PC-3 (cell line): ENCODE measurements around the gene KIF14.

Experiments used
- CTCF ChIP-seq: fragments of 300-600 bp; sonication (generic); conservative IDR thresholded peaks from 2 replicates; pipeline ENCODE4 v1.5.1; 2017; ENCODE audit warnings: antibody characterized with exemption, low read depth, mild to moderate bottlenecking, low read length
- EZH2 ChIP-seq: fragments of 300-600 bp; sonication (generic); IDR thresholded peaks from one replicate; pipeline ENCODE4 v1.6.1; 2017; ENCODE audit warnings: antibody characterized with exemption, mild to moderate bottlenecking, low read length; ENCODE audit not compliant: unreplicated experiment

- TF ChIP-seq EZH2 (no peak), CTCF (no peak)
Observed at GRCh38 chr1:200506471-200506870, 114.1 kb downstream of the KIF14 start.
